ENCODE measurements around the gene FLT3LG. TPM values are rescaled to one million over a fixed set of nuclear protein-coding genes. Genes with fewer than 3 reads are reported as not detected.

Gene FLT3LG
- total and polyA plus RNA-seq, 2 experiments from 2014 or later = 0.49 to 1.8 TPM

DNA sequence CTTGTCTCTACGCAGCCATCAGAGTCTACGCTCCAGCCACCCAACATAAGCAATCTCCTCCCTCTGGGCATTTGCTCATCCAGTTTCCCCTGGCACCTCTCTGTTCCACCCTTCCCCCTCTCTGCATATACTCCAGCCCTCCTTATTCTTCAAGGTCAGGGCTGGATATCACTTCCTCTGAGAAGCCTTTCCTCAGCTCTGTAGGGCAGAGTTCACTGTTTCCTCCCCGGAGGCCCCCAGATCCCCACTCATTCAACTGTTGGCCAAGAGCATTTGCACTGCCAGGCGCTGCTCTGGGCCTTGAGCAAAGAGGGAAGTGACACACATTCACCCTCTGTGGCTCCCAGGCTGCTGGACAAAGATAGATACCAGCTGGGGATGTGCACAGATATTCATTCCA, 41.8 kb downstream of the FLT3LG start (continued):
- TF ChIP-seq, protein P1, sequence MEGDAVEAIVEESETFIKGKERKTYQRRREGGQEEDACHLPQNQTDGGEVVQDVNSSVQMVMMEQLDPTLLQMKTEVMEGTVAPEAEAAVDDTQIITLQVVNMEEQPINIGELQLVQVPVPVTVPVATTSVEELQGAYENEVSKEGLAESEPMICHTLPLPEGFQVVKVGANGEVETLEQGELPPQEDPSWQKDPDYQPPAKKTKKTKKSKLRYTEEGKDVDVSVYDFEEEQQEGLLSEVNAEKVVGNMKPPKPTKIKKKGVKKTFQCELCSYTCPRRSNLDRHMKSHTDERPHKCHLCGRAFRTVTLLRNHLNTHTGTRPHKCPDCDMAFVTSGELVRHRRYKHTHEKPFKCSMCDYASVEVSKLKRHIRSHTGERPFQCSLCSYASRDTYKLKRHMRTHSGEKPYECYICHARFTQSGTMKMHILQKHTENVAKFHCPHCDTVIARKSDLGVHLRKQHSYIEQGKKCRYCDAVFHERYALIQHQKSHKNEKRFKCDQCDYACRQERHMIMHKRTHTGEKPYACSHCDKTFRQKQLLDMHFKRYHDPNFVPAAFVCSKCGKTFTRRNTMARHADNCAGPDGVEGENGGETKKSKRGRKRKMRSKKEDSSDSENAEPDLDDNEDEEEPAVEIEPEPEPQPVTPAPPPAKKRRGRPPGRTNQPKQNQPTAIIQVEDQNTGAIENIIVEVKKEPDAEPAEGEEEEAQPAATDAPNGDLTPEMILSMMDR (conservative IDR thresholded peaks at IDR 0.05; ENCODE audit: low read depth in 2 of 2) = no peak
- TF ChIP-seq JUNB (IDR thresholded peaks at IDR 0.05; ENCODE audit: unreplicated experiment) (no peak), STAT1 (IDR thresholded peaks at IDR 0.05; ENCODE audit: unreplicated experiment) (no peak), NANOG (IDR thresholded peaks at IDR 0.05; ENCODE audit: borderline replicate concordance) (no peak), CREB1 (CRISPR knock-in tag; IDR thresholded peaks at IDR 0.05; ENCODE audit: low read depth) (no peak)

DNA sequence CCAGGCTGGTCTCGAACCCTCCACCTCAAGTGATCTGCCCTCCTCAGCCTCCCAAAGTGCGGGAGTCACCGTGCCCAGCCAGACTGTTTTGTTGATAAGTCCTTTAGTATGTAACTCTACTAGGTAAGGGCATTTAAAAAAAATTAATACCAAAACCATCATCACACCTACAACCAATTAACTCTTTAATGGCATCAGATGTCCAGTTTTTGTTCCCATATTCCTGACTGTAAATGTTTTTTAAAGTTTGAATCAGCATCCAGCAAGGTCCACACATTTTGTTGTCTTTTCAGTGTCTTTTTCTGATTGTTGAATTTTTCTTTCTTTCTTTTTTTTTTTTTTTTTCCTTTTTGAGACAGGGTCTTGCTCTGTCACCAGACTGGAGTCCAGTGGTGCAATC, 44.0 kb downstream of the FLT3LG start:
- Mint-ChIP-seq H3K27ac (no peak overlapping the region), H3K27me3 (ENCODE audit: insufficient read depth, low read depth, poor library complexity) (peaks cover 14% of the 10 kb centered on the region), H3K4me3 (no peak overlapping the region), H3K4me1 (peaks cover 3% of the 10 kb centered on the region; the same call in 1 of the 3 replicates), H3K9me3 (no peaks in the 10 kb centered on the region), H3K36me3 (ENCODE audit: low read depth) (peaks cover 25% of the 10 kb centered on the region)
- peaks cover 10% of the 10 kb centered on the region for H4K20me1 ChIP-seq (replicated peaks; ENCODE audit: insufficient read depth)
- H3K4me2 ChIP-seq = no peak overlapping the region
- 0 out of 2 replicates have a peak, but pooled peaks cover 10% of the 10 kb centered on the region for H3F3A ChIP-seq (replicated peaks; ENCODE audit: low read depth)
- H3K9me2 ChIP-seq (ENCODE audit: insufficient read depth) = no peaks in the 10 kb centered on the region
- no peak overlapping the region for H3K4me3 ChIP-seq
- H3K36me3 ChIP-seq (ENCODE audit: insufficient read depth) = peaks cover 5% of the 10 kb centered on the region
- ATAC-seq = no peak
- no peak for DNase-seq (ENCODE audit: low spot score)
- no peak overlapping the region for H2AFZ ChIP-seq
- H3K27me3 ChIP-seq (ENCODE audit: insufficient read depth) = no peaks in the 10 kb centered on the region
- peaks cover 9% of the 10 kb centered on the region; the same call in 1 of the 2 replicates for H3K4me1 ChIP-seq (ENCODE audit: insufficient read depth)
- no peak overlapping the region for H3K27ac ChIP-seq (ENCODE audit: low read depth)
- peaks cover 11% of the 10 kb centered on the region; the same call in 1 of the 2 replicates for H3K79me2 ChIP-seq (replicated peaks; ENCODE audit: insufficient read depth)
- no peak for TF ChIP-seq CREB1 (CRISPR knock-in tag; IDR thresholded peaks at IDR 0.05; ENCODE audit: low read depth)
- TF ChIP-seq, protein P2, sequence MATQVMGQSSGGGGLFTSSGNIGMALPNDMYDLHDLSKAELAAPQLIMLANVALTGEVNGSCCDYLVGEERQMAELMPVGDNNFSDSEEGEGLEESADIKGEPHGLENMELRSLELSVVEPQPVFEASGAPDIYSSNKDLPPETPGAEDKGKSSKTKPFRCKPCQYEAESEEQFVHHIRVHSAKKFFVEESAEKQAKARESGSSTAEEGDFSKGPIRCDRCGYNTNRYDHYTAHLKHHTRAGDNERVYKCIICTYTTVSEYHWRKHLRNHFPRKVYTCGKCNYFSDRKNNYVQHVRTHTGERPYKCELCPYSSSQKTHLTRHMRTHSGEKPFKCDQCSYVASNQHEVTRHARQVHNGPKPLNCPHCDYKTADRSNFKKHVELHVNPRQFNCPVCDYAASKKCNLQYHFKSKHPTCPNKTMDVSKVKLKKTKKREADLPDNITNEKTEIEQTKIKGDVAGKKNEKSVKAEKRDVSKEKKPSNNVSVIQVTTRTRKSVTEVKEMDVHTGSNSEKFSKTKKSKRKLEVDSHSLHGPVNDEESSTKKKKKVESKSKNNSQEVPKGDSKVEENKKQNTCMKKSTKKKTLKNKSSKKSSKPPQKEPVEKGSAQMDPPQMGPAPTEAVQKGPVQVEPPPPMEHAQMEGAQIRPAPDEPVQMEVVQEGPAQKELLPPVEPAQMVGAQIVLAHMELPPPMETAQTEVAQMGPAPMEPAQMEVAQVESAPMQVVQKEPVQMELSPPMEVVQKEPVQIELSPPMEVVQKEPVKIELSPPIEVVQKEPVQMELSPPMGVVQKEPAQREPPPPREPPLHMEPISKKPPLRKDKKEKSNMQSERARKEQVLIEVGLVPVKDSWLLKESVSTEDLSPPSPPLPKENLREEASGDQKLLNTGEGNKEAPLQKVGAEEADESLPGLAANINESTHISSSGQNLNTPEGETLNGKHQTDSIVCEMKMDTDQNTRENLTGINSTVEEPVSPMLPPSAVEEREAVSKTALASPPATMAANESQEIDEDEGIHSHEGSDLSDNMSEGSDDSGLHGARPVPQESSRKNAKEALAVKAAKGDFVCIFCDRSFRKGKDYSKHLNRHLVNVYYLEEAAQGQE (IDR thresholded peaks at IDR 0.05; ENCODE audit: unreplicated experiment) = no peak
- TF ChIP-seq ZNF331 (CRISPR knock-in tag; IDR thresholded peaks at IDR 0.05; ENCODE audit: low read depth) = no peak
- no peak for TF ChIP-seq JUNB (IDR thresholded peaks at IDR 0.05; ENCODE audit: unreplicated experiment)
- TF ChIP-seq EZH2phosphoT487 (IDR thresholded peaks at IDR 0.05; ENCODE audit: unreplicated experiment) = no peak
- TF ChIP-seq NANOG (IDR thresholded peaks at IDR 0.05; ENCODE audit: borderline replicate concordance) = no peak
- no peak for TF ChIP-seq ZNF114 (CRISPR knock-in tag; IDR thresholded peaks at IDR 0.05)
- no peak for TF ChIP-seq STAT1 (IDR thresholded peaks at IDR 0.05; ENCODE audit: unreplicated experiment)
- TF ChIP-seq, protein P1 (conservative IDR thresholded peaks at IDR 0.05; ENCODE audit: low read depth in 2 of 2) = no peak
- TF ChIP-seq, protein P3, sequence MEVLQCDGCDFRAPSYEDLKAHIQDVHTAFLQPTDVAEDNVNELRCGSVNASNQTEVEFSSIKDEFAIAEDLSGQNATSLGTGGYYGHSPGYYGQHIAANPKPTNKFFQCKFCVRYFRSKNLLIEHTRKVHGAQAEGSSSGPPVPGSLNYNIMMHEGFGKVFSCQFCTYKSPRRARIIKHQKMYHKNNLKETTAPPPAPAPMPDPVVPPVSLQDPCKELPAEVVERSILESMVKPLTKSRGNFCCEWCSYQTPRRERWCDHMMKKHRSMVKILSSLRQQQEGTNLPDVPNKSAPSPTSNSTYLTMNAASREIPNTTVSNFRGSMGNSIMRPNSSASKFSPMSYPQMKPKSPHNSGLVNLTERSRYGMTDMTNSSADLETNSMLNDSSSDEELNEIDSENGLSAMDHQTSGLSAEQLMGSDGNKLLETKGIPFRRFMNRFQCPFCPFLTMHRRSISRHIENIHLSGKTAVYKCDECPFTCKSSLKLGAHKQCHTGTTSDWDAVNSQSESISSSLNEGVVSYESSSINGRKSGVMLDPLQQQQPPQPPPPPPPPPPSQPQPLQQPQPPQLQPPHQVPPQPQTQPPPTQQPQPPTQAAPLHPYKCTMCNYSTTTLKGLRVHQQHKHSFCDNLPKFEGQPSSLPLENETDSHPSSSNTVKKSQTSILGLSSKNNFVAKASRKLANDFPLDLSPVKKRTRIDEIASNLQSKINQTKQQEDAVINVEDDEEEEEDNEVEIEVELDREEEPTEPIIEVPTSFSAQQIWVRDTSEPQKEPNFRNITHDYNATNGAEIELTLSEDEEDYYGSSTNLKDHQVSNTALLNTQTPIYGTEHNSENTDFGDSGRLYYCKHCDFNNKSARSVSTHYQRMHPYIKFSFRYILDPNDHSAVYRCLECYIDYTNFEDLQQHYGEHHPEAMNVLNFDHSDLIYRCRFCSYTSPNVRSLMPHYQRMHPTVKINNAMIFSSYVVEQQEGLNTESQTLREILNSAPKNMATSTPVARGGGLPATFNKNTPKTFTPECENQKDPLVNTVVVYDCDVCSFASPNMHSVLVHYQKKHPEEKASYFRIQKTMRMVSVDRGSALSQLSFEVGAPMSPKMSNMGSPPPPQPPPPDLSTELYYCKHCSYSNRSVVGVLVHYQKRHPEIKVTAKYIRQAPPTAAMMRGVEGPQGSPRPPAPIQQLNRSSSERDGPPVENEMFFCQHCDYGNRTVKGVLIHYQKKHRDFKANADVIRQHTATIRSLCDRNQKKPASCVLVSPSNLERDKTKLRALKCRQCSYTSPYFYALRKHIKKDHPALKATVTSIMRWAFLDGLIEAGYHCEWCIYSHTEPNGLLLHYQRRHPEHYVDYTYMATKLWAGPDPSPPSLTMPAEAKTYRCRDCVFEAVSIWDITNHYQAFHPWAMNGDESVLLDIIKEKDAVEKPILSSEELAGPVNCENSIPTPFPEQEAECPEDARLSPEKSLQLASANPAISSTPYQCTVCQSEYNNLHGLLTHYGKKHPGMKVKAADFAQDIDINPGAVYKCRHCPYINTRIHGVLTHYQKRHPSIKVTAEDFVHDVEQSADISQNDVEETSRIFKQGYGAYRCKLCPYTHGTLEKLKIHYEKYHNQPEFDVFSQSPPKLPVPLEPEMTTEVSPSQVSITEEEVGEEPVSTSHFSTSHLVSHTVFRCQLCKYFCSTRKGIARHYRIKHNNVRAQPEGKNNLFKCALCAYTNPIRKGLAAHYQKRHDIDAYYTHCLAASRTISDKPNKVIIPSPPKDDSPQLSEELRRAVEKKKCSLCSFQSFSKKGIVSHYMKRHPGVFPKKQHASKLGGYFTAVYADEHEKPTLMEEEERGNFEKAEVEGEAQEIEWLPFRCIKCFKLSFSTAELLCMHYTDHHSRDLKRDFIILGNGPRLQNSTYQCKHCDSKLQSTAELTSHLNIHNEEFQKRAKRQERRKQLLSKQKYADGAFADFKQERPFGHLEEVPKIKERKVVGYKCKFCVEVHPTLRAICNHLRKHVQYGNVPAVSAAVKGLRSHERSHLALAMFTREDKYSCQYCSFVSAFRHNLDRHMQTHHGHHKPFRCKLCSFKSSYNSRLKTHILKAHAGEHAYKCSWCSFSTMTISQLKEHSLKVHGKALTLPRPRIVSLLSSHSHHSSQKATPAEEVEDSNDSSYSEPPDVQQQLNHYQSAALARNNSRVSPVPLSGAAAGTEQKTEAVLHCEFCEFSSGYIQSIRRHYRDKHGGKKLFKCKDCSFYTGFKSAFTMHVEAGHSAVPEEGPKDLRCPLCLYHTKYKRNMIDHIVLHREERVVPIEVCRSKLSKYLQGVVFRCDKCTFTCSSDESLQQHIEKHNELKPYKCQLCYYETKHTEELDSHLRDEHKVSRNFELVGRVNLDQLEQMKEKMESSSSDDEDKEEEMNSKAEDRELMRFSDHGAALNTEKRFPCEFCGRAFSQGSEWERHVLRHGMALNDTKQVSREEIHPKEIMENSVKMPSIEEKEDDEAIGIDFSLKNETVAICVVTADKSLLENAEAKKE (CRISPR knock-in tag; IDR thresholded peaks at IDR 0.05) = no peak
- no peak for TF ChIP-seq EZH2 (IDR thresholded peaks at IDR 0.05; ENCODE audit: low read depth, unreplicated experiment)
